Measurements from ENCODE around the gene CCDC146.

The CCDC146 gene

DNA sequence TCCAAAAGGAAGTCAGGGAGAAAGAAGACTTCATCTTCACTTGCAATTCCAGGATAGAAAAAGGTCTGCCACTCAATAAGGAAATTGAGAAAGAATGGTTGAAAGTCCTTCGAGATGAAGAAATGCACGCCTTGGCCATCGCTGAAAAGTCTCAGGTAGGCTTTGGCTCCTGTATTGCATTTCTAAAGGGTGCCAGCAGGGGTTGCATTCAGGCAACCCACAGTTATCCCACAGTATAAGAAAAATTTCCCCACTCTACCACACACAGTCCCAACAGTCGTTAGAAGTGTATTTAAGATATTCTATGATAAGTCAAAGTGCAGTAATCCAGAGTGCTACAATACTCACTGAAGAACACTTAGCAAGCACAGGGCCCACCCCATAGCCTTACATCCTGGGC is 170.6 kb downstream of the CCDC146 start:
- DNase-seq: no peak

DNA sequence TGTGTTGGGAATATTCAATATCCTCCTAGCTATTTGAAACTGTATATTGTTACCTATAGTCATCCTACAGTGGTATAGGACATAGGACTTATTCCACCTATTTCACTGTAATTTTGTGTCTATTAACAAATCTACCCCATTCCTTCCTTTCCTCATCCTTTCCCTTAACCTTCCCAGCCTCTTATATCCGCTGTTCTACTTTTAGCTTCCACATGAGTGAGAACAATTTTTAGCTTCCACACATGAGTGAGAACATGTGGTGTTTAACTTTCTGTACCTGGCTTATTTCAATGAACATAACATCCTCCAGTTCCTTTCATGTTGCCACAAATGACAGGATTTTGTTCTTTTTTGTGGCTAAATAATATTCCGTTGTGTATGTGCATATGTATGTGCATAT is 173.1 kb downstream of the CCDC146 start:
- no peak for DNase-seq

DNA sequence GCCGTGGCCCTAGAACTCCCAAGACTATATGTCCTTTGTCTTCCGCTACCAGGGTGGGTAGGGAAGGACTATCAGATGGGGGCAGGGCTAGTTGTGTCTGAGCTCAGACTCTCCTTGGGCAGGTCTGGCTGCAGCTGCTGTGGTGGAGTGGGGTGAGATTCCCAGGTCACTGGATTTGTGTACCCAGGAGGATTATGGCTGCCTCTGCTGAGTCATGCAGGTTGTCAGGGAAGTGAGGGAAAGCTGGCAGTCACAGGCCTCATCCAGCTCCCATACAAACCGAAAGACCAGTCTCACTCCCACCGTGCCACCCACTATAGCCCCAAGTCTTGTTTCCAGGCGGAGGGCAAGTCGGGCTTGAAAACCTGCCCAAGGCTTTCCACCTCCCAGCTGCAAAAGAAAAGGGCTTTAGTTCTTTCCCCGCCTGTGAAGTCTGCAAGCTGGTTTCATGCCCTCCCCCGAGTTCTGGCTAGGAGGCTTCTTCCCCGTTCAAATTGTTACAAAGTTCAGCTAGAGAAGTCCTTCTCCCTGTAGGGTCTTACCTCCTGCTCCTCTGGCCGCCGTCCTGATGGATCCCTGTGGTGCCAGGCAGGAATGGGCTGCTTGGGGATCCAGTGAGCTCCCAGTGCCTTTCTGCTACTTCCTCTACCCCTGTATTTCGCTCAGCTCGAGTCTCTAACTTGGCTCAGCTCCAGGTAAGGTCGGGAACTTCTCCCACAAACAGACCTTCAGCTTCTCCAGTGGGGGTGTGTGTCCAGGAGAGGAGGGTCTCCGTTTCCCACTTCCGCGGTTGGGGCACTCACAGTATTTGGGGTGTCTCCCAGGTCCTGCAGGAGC is 184.0 kb downstream of the CCDC146 start:
- no peak for DNase-seq

DNA sequence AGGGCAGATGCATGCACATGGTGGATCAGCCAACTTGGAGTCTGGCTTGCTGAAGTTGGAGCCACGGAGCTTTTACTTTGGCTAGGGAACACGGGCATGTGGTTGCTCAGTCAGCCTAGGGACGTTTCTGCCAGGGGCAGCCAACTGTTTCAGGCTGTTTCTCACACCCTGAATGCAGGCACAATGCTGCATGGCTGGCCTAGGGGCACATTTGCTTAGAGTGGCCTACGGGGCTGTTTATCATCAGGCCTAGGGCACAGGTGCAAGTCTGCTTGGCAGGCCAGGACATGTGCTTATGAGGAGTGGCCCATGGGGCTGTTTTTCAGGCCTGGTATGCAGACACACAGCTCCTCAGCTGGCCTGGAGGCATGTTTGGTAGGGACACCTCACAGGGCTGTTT is 186.4 kb downstream of the CCDC146 start:
- DNase-seq: no peak

DNA sequence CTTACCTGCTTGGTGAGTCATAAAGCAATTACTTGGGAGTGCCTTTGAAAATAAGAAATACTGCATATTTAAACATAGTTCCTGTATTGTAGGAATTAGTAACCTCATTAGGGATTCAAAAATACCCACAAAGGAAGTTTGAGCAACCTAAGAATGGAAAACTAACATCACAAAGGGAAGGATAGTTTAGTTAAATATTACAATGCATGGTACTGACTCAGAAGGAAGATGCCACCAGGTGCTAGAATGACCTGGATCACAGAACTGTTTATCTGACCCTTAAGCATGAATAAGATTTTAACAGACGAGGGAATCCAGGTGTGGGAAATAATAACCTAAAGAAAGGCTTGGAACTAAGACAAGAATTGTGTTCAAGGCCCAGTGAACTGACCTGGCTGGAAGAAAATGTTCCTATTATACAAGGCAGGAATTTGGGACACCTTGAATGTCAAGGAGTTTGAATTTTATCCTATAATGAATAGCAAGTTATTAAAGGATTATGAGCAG is 187.4 kb downstream of the CCDC146 start:
- no peak for DNase-seq

DNA sequence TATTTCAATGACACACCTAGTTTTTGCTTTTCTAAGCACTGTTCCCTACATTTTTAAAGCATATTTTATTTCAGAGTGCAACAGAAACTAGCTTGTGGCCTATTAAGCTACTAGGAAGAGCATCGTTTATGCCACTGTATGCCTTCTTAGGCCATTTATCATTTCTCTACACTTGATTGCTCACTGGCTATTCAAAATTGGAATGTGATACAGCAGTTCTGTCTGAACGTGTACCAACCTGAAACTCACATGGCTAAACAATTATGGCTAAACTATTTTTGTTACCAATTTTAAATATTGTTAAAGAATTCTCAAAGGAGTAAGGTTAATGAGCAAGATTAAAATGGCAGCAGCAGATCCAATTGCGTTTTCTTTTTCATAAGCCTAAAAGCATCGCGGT is 188.6 kb downstream of the CCDC146 start:
- DNase-seq: no peak

DNA sequence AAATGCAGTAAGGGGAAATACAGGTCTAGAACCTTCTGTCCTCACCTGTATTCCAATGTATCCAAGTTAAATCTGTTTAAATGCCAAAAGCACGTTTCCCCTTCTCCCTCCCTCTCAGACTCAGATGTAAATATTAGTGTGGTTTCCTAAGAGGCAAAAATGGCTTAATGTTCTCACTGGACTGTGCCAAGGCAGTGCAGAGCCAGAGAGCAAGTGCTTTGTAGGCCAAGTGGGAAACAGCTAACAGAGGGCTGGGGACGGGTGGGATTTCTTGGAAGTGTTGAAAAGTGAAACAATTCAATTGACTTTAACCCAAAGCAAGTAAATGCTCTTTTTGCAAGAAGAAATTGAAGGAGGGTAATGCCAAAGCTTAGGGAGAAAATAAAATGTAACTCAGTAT is 190.7 kb downstream of the CCDC146 start:
- no peak for DNase-seq

DNA sequence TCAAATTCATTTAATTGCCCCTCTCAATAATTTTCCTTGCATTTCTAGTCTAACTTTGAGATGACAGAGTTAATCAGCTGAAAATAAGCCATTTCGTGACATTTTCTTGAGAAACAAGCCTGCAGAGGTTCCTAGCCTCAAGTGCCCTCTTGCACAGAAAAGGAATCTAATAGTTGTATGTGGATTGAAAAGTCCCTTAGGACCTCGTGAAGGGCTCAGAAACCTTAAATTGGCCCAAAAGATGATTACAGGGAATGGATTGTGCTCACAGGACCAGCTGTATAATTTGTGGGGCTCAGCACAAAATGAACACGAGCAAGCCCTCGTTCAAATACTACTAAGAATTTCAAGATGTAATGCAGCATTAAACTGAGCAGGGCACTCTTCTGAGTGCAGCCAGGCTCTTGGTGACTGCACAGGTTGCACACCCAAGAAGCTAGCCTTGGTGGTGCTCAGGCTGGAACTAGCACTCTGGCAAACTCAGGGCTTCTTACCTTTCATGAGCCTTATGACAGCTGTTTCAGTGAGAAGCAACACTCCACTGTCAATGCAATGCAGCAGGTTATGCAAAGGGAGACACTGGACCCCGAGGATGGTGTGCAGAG is 191.6 kb downstream of the CCDC146 start:
- no peak for DNase-seq

DNA sequence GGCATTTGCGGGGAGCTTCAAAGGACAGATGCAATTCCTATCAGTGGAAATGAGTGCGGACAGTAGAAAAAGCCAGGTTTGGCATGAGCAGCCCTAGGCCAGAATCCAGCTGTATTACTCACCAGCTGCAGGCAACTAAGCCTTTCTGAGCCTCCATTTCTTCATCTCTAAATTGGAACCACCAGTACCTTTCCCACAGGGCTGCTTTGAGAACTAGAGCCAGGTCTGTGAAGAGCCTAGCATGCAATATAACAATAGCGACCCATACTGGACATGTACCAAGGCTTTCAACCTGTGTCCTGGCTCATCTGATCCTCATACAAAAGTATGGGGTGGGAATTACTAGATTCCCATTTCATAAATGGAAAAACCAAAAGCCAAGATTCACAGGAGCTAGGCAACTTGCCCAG is 192.8 kb downstream of the CCDC146 start:
- no peak for DNase-seq

DNA sequence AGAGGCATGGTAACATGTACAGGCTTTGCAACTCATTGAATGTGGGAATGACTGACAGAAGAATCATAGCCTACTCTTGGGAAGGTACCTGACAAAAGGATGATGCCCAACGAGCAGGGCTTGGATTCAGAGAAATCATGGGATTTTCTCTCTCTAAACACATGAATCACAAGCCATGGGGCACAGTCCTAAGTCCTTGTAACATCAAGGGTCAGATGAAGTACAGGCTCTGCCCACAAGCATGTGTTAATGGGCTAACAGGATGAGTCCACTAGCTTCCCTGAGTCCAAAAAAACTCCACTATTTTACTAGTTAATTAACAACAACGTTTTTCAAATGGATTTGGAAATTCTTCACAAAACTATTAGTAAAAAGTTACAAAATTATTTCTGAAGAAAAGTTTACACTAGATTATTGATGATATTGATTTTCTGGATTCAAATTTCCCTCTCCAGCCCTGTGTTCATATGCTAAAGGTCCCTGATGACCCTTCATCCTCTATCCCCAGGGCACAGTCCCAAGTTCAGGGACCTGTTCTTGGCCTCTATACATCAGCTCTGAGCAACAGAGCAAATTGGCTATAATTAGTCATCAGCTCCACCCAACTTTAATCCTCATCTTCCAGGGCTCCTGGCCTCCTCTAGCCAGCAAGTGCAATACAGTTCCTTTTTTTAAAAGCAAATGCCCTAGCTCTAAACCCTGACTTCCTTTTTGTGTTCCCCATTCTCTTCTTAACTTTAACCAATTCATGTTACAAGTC is 194.0 kb downstream of the CCDC146 start:
- no peak for DNase-seq

DNA sequence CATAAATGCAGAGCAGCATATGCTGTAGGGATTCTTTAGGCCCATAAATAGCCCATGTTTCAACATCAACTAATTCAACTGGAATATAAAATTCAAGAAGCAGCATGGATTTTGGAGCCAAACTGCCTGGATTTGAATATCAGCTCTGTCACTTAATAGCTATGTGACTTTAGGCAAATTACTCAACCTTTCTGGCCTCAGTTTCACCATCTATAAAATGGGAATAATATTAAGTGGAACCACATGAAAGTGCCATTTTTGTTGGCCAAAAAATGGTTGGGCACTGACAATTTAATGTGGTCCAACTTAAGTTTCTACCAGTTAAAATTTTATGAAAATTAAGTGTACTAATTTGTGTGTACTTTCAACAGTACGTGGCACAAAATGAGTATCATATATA is 195.6 kb downstream of the CCDC146 start:
- no peak for DNase-seq

DNA sequence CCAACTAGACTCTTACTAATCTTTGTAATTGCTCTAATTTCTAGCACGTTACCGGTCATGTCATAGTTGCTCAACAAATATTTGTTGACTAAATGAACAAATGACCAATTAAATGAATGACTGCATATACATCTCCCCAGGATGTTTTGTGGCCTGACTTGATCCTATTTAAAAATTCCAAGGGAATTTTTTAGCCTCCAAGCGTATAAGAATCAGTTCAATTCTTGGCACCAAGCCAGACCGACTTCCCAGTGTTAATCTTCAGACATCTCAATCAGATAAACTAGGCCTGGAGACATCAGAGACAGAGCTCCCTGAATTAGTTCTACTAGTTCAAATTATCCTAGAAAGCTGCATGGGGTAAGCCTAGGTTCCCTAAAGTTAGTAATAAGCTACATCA is 197.7 kb downstream of the CCDC146 start:
- no peak for DNase-seq

DNA sequence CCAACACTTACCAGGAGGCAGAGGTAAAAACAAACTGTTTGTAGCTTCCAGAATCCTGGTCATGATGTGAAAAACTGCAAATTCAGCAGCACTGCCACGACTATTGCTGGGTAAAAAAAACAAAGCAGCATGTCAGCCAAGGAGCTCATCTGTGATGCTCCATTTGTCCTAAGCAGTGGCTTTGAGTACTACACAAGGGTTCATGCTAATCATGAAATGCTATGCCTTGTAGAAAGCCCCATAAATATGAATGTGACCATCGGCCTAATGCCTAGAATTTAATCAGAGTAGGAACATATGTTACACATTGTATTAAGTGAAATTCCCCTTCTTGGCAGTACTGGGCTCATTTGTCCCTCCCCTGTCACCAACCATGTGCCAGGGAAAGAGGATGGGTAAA is 198.3 kb downstream of the CCDC146 start:
- no peak for DNase-seq

DNA sequence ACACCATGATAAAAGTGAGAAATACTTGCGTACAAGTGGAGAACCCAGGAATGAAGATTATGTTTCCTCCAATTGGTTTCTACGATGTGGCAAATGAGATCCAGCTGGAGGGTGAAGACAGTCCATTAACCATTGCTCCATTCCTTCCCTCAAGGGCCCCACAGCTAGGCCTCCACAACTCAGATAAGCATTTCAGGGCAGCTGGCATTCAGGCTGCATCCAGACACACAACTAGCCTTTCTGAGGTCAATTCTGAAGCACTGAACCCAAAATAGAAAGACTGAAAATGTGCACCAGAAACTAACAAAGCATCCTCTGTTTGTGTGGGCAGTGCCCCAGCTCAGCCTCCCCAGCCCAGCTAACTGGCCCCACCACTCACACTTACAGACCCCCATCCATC is 198.9 kb downstream of the CCDC146 start:
- DNase-seq: no peak

DNA sequence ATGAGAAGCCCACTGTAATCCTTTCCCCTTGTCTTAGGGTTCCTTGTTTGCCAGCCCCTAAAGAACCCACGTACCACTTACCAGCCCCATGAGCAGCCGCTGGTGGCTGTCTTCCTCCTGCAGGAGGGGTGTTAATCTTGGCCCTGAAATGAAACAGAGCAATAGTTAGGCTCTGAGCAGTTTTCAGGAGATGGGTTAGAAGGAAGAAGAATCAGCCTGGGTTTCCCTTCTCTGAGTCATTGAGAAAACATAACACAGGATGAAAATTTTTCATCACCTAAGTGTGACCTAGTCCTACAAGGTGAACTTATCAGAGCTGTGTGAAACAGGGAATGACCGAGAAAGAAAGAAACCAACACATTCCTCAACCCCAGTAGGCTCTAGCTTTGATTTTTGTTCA is 203.7 kb downstream of the CCDC146 start:
- no peak for DNase-seq

DNA sequence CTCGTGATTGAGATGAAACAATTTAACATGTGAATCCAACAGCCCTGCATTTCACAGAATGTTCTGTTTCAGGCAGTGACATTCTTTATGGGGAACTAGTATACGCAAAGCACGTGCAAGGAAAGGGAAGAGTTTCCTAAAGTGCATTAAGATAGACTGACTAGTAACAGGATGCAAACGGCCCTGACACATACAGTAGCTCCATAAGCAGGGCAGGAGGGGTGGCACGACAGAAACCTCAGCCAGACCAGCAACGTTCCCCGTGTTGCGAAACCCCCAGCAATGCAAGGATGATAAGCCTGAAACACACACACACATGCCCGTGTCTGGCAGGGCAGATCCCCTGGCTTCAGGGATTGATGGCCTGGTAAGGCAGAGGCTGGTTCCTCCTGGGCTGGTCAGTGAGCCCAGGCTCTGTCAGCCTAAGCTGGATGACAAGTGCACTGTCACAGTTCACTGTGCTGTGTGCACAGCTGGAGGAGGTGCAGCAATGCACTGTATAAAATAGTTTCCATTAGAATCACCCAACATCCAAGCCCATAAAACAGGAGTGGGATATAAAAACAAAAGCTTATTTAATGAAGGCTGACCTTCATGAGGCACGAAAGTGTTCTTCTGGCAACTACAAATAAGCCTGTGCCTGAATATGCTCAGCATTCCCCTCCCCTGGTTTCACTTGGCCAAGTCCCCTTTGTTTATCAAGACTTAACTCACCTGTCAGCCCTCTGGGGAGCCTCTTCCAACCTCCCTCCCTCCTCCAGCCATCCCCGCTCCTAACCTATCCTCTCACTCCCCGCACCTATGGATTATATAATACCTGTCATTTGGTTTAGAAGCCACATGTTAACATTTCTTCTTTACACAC is 204.9 kb downstream of the CCDC146 start:
- DNase-seq: no peak

DNA sequence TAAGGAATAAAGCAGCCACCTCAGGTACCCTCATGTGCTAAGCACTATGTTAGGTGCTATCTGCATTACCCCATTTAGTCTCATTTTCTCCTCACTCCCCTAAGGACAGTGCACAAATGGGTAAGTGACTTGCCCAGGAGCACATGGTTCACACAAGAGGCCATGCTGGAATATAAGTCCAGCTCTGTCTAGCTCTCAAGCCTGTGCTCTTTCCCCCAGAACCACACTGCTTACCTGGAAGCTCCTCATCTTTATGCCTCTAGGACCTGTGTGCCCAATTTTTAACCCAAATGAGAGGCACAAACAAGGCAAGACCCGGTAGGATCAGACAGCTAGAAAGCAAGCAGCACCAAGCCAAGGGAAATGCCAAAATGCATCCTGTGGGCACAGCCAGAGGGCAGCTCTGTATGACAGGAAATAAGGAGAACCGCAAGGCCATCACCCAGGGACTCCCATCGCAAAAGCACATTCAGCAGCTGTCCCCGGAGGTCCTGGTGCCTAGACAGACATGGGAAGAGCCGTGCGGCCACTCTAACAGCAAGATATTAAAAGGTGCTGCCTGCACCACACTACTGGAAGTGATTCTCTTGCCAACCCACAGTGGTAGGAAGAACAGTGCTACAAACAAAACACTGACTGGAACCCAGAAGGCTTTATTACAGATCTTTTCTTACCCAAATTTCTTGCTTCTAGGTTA is 205.7 kb downstream of the CCDC146 start:
- no peak for DNase-seq

DNA sequence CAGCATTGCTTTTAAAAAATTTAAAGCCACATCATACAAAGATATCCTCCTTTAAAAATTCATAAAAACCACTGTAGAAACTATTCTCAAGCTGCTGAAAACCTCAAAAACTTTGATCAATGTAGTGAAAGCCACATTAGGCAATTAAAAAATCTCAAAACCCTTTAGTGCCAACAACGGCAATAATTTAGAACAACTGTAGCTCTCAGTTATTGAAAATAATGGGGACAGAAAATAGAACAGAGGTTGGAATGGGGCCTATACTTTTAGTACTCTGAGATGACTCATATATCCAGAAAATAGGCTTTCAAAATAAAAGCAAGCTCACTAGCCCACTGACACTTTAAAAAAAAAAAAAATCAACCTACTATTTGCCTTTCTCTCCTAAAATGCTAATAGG is 206.3 kb downstream of the CCDC146 start:
- DNase-seq: no peak

DNA sequence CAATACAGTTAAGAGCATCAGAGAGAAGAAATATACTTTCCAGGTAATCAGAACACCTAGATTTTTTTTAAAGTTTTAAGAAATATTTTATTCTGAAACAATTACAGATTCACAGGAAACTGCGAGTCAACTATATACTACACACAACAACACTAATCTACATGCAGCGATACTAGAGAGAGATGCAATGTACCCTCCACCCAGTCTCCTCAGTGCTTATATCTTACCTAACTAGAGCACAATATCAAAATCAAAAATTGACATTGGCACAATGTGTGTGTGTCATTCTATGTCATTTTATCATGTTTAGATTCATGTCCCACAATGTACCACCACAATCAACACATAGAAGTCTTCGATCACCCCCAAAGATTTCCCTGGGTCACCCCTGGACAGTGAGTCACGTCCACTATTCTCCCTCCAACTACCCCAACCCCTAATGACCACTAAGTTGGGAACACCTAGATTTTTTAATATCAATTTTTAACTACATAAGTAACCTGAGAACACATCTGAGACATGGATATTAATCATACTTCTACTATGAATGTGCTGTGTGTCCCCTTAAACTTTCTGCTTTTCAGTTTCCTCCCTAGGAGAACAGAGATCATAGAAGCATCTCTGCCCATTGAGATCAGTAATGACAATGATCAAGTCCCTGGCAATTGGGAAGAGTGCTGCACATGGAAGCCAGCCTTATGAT is 207.2 kb downstream of the CCDC146 start:
- DNase-seq: no peak

DNA sequence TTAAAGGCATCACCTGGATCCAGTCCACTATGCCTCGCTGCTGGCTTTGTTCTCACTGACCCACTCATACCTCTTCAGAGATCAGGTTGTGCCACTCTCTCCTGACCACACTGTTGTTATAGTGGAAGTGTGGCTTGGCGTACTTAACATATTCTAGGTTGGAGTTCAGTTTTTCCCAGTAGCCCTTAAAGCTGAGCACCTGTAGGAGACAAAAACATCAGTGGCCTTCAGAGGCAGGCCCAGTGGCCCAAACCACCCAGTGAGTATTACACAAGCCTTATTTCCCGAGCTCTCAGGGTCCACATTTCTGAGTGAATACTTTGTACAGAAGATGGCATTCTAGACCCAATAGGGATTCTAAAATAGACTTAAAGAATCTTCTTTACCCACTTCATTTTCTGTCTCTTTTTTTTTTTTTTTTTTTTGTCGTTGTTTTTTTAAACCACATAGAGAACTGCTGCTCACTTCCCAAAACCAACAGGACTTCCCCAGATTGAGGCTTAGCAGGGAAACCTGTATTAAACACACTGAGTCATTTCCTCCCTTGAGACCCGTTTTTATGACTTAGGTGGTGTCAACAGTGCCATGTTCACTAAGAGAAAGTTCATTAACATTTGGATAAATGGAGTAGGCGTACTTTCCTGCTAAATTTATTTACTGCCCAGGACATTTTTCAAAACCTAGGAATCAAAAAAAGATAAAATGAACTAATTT is 207.9 kb downstream of the CCDC146 start:
- no peak for DNase-seq

Measured in activated naive CD4-positive, alpha-beta T cell (primary cell).